ENCODE results near the gene TJP3.

TJP3 gene

DNA sequence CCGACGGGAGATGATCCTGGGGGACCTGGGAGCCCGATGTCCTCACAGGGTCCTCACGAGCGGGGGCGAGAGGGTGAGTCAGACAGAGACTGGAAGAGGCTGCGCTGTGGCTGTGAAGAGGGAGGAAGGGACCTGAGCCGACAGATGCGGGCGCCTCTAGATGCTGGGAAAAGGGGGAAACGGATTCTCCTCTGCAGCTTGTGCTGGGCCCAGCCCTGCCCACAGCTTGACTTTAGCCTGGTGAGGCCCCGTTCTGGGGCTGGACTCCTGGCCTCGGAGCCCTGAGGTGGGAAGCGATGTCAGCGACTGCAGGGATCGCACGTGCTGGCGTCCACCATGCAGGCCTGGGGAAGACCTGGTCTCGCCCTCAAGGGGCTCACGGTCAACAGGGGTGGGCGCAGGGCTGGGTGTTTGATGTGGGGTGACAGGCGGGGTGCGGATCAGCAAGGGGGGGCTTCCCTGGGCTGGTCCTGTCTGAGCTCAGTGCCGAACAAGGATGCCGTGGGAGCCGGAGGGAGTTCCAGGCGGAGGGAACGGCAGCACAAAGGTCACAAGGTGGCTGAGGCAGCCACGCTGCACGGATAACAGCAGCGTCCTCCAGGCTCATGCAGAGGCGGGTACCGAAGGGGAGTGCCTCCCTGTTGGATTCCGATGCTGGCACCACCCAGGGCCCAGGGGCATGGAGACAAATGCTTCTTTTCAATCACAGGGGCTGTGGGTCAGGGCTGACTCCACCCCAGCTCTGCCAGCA lies 39.7 kb upstream of the TJP3 start:
- H3K36me3 ChIP-seq (ENCODE audit: control insufficient read depth, insufficient read depth, low read length), result peaks cover 5% of the 10 kb centered on the region
- no peaks in the 10 kb centered on the region for H3K27me3 ChIP-seq (replicated peaks; ENCODE audit: control insufficient read depth, insufficient read depth, low read length)
- no peak for DNase-seq (ENCODE audit: extremely low read depth, insufficient read length)
- TF ChIP-seq, protein P1, sequence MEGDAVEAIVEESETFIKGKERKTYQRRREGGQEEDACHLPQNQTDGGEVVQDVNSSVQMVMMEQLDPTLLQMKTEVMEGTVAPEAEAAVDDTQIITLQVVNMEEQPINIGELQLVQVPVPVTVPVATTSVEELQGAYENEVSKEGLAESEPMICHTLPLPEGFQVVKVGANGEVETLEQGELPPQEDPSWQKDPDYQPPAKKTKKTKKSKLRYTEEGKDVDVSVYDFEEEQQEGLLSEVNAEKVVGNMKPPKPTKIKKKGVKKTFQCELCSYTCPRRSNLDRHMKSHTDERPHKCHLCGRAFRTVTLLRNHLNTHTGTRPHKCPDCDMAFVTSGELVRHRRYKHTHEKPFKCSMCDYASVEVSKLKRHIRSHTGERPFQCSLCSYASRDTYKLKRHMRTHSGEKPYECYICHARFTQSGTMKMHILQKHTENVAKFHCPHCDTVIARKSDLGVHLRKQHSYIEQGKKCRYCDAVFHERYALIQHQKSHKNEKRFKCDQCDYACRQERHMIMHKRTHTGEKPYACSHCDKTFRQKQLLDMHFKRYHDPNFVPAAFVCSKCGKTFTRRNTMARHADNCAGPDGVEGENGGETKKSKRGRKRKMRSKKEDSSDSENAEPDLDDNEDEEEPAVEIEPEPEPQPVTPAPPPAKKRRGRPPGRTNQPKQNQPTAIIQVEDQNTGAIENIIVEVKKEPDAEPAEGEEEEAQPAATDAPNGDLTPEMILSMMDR (IDR thresholded peaks at IDR 0.05; ENCODE audit: insufficient read depth, low read length, poor library complexity, severe bottlenecking), result no peak
- H3K4me3 ChIP-seq (replicated peaks; ENCODE audit: low read depth, low read length), result no peak overlapping the region

DNA sequence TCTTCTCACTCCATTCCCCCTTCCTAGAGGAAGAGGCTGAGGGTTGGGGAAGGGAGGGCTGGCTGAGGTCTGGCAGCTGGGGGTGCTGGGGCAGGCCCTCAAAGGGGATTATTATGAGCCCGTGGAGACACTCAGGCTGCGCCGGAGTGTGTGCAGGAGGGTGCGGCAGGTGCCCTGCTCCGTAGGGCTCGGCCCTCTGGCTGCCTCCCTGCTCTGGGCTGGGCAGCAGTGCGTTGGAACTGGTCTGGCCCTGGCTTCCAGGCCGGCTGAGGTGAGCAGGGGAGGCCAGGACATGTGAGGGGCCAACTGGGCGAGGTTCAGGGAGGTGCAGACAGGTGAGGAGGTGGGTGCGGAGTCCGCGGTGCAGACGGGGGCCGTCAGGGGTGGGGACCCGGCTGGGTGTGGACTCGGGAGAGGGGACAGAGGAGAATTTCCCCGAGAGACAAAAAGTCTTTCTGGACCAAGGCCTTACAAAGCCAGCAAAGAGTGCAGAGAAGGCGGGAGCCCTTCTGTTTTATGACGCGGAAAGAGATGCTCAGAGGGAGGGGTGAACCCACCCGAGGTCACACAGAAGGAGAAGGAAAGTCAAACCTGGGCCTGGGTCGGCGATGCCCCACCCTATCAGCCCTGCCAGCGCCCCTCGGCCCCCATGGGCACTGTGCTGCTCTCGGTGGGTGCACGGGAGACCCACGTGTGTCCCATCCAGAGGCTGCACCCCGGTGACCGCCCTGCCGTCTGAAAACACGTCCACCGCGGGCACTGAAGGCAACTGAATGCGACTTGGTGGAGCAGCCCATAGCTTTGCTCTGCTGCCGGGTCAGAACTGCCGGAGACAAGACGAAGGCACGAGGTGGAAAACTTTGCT lies 38.9 kb upstream of the TJP3 start:
- Histone ChIP-seq H3K27me3 (replicated peaks; ENCODE audit: control insufficient read depth, insufficient read depth, low read length) (no peaks in the 10 kb centered on the region), H3K4me3 (replicated peaks; ENCODE audit: low read depth, low read length) (no peak overlapping the region), H3K36me3 (ENCODE audit: control insufficient read depth, insufficient read depth, low read length) (peaks cover 2% of the 10 kb centered on the region)
- DNase-seq (ENCODE audit: extremely low read depth, insufficient read length), result no peak
- TF ChIP-seq, protein P1 (IDR thresholded peaks at IDR 0.05; ENCODE audit: insufficient read depth, low read length, poor library complexity, severe bottlenecking), result no peak

DNA sequence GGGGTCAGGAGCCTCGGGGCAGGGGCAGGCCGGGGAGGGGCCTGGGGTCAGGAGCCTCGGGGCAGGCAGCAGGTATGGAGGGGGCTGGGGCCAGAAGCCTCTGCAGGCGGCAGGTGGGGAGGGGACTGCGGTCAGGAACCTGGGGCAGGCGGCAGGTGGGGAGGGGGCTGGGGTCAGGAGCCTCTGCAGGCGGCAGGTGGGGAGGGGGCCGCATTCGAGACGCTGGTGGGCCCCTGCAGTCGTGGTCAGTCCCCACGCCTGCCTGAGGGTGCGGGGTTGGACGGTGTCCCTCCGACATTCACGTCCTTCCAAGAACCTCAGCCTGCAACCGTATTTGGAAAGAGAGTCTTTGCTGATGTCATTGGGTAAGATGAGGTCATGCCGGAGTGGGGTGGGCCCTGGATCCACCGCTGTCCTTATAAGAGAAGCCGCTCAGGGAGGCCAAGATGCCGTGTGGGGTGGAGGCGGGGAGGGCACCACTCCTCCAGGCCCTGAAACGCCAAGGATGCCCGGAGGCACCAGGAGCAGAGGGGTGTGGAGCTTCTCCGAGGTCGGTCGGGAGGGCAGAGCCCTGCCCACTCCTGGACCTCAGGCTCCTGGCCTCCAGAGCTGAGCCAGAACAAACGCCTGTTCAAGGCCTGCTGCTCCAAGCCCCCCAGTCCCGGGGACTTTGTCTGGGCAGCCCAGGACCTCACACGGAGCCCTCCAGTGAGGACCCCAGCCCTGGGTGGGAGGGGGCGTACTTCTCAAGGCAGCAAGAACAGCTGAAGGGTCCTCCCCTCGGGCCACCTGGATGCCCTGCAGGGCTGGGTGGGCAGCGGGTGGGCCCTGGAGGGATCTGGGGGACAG lies 38.0 kb upstream of the TJP3 start:
- peaks cover 2% of the 10 kb centered on the region for H3K36me3 ChIP-seq (ENCODE audit: control insufficient read depth, insufficient read depth, low read length)
- TF ChIP-seq, protein P1 (IDR thresholded peaks at IDR 0.05; ENCODE audit: insufficient read depth, low read length, poor library complexity, severe bottlenecking), result no peak

DNA sequence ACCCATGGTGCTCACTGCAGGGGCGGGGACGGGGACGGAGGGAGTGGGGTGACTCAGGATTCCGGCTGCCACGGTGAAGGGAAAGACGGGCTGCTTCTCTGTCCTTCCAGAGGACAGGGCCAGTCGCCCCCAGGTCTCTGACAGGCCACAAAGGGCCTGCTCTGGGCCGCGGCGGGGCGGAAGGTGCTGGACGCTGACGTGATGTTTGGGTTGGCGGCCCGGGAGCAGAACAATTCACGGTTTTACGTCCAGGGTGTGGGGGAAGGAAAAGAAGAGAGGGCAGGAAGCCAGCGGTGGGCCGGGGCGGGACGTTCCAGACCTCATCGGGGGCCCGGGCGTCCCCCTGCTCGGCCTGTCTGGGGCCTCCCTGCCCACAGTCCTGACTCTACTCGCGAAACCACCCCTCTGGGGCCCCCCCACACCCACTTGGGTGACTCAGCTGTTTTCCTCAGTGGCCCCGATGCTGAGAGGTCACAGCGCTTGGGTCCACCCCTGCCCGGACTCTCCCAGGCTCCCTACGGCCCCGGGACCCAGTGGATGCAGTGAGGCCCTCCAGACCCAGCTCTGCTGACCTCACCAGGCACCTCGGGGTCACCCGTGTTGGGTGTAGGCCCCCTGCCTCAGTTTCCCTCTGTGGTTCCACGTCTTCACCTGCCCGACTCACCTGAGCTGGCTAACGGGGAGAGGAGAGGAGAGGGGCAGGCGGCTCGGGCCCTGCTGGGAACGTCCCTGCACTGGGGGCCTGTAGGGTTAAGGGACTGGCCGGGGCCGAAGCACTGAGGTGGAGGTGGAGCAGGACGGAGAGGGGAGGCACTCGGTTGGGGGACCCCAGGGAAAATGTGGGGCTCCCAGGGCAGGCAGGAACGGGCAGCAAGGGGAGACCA lies 37.1 kb upstream of the TJP3 start:
- H3K4me3 ChIP-seq (replicated peaks; ENCODE audit: low read depth, low read length), result peak overlapping the region; percentile 43
- H3K27me3 ChIP-seq (replicated peaks; ENCODE audit: control insufficient read depth, insufficient read depth, low read length), result no peaks in the 10 kb centered on the region
- TF ChIP-seq, protein P1 (IDR thresholded peaks at IDR 0.05; ENCODE audit: insufficient read depth, low read length, poor library complexity, severe bottlenecking), result no peak
- peak; percentile 65 for DNase-seq (ENCODE audit: extremely low read depth, insufficient read length)
- H3K36me3 ChIP-seq (ENCODE audit: control insufficient read depth, insufficient read depth, low read length), result peaks cover 2% of the 10 kb centered on the region

More for the DNA sequence above, 38.0 kb upstream of the TJP3 start:
- DNase-seq (ENCODE audit: extremely low read depth, insufficient read length), result no peak
- H3K27me3 ChIP-seq (replicated peaks; ENCODE audit: control insufficient read depth, insufficient read depth, low read length), result no peaks in the 10 kb centered on the region
- H3K4me3 ChIP-seq (replicated peaks; ENCODE audit: low read depth, low read length), result no peak overlapping the region; the same call in 1 of the 2 replicates
